HG02642 (cell line): ENCODE results near the gene METTL6.
"Not testable (repeated sequence)": the region's sequence is repeated elsewhere in the genome, so short reads cannot be mapped to it uniquely, and the experiment has no call there.

Experiments
- ATAC-seq: cut with Tn5 transposase; IDR thresholded peaks from one replicate; pipeline ENCODE4 v1.9.1; 2021; ENCODE audit warnings: mild to moderate bottlenecking; ENCODE audit not compliant: unreplicated experiment, poor library complexity

Gene METTL6

GRCh38 chr3:15451216-15452113, 24.1 kb upstream of the METTL6 start:
- no peak for ATAC-seq

- ATAC-seq: no peak
Measured at GRCh38 chr3:15450438-15451215, 23.3 kb upstream of the METTL6 start.

- ATAC-seq: no peak
Measured at GRCh38 chr3:15449489-15450224, 22.3 kb upstream of the METTL6 start.

- no peak for ATAC-seq
Measured at GRCh38 chr3:15443826-15444524, 16.6 kb upstream of the METTL6 start.

GRCh38 chr3:15440891-15441290, 13.5 kb upstream of the METTL6 start:
- no peak for ATAC-seq

GRCh38 chr3:15439476-15439875, 12.1 kb upstream of the METTL6 start:
- no peak for ATAC-seq

GRCh38 chr3:15438983-15439382, 11.6 kb upstream of the METTL6 start:
- no peak for ATAC-seq

GRCh38 chr3:15436246-15436645, 8.9 kb upstream of the METTL6 start:
- no peak for ATAC-seq

- ATAC-seq: no peak
Measured at GRCh38 chr3:15434756-15435155, 7.4 kb upstream of the METTL6 start.

GRCh38 chr3:15433531-15433930, 6.2 kb upstream of the METTL6 start:
- no peak for ATAC-seq

- ATAC-seq: no peak
Measured at GRCh38 chr3:15431256-15431837, 4.0 kb upstream of the METTL6 start.

GRCh38 chr3:15430624-15431023, 3.3 kb upstream of the METTL6 start:
- no peak for ATAC-seq

GRCh38 chr3:15429080-15429479, 1.7 kb upstream of the METTL6 start:
- no peak for ATAC-seq

GRCh38 chr3:15428539-15428938, 1.2 kb upstream of the METTL6 start:
- ATAC-seq: no peak

GRCh38 chr3:15427981-15428380, 637 bp upstream of the METTL6 start:
- ATAC-seq: no peak

GRCh38 chr3:15426579-15427118, 695 bp downstream of the METTL6 start:
- no peak for ATAC-seq

- no peak for ATAC-seq
Measured at GRCh38 chr3:15420871-15421270, 6.5 kb downstream of the METTL6 start.

GRCh38 chr3:15410966-15411365, 16.4 kb downstream of the METTL6 start:
- ATAC-seq: not testable (repeated sequence)

- ATAC-seq: no peak
Measured at GRCh38 chr3:15409774-15410173, 17.6 kb downstream of the METTL6 start.

GRCh38 chr3:15409239-15409638, 18.1 kb downstream of the METTL6 start:
- ATAC-seq: no peak
